K562 (cell line): Measurements from ENCODE around the gene CBL. TPM values are rescaled to one million over a fixed set of nuclear protein-coding genes. Genes with fewer than 3 reads are reported as not detected.

Experiments used
- BDP1 ChIP-seq: IDR thresholded peaks from 3 replicates; pipeline ENCODE4 v1.6.1; 2011; ENCODE audit not compliant: insufficient read length, insufficient read depth
- BRF2 ChIP-seq: IDR thresholded peaks from 3 replicates; pipeline ENCODE4 v1.6.1; 2011; ENCODE audit warnings: borderline replicate concordance, mild to moderate bottlenecking; ENCODE audit not compliant: insufficient read length, insufficient read depth
- DMBX1 ChIP-seq: fragments of 250-450 bp; sonication (Bioruptor Pico); IDR thresholded peaks from 2 replicates; pipeline ENCODE4 v1.8.0; 2022; ENCODE audit warnings: inconsistent platforms, mild to moderate bottlenecking, moderate library complexity, borderline replicate concordance
- E2F6 ChIP-seq, 2 experiments: IDR thresholded peaks; 2 replicates each; pipeline ENCODE4 v1.6.1; 2011; ENCODE audit warnings: borderline replicate concordance in 1 of 2, control low read depth in 1 of 2, low read depth in 1 of 2, low read length in 1 of 2, mild to moderate bottlenecking in 1 of 2, mixed read lengths in 1 of 2, moderate library complexity in 1 of 2; ENCODE audit not compliant: insufficient read depth in 1 of 2, insufficient read length in 1 of 2, poor library complexity in 1 of 2, severe bottlenecking in 1 of 2; ENCODE audit errors: extremely low read depth in 1 of 2
- FOXK2 ChIP-seq, 2 experiments: fragments of 450-650 bp; IDR thresholded peaks in 1 of 2; conservative IDR thresholded peaks in 1 of 2; 2 replicates each; pipeline ENCODE4 v1.6.1; 2016; ENCODE audit warnings: low read depth in 2 of 2, mild to moderate bottlenecking in 1 of 2
- GABPB1 ChIP-seq: sonication (generic); formaldehyde crosslinking; IDR thresholded peaks from 2 replicates; pipeline ENCODE4 v1.8.0; 2022; ENCODE audit warnings: mild to moderate bottlenecking, missing genetic modification reagents
- KDM5B ChIP-seq: fragments of 200-600 bp; sonication (generic); IDR thresholded peaks from 2 replicates; pipeline ENCODE4 v1.6.1; 2012; ENCODE audit warnings: low read depth, mild to moderate bottlenecking, moderate library complexity, low read length, control low read depth, inconsistent platforms; ENCODE audit not compliant: insufficient replicate concordance
- KLF10 ChIP-seq: fragments of 250-450 bp; sonication (Bioruptor Pico); IDR thresholded peaks from 2 replicates; pipeline ENCODE4 v1.6.1; 2021; ENCODE audit warnings: matching md5 sums
- MEF2D ChIP-seq: conservative IDR thresholded peaks from 2 replicates; pipeline ENCODE4 v1.6.1; 2016; ENCODE audit warnings: low read depth, missing genetic modification characterization, missing compliant biosample characterization
- NKRF ChIP-seq: fragments of 450-650 bp; IDR thresholded peaks from 2 replicates; pipeline ENCODE4 v1.6.1; 2016; ENCODE audit warnings: borderline replicate concordance
- PREB ChIP-seq: sonication (generic); formaldehyde crosslinking; IDR thresholded peaks from 2 replicates; pipeline ENCODE4 v1.8.1; 2023; ENCODE audit warnings: mild to moderate bottlenecking, missing genetic modification reagents
- PURB ChIP-seq: sonication (generic); formaldehyde crosslinking; IDR thresholded peaks from 2 replicates; pipeline ENCODE4 v1.9.0; 2021; ENCODE audit warnings: low read depth, mild to moderate bottlenecking, missing genetic modification reagents
- SAFB ChIP-seq: fragments of 200-400 bp; formaldehyde crosslinking; IDR thresholded peaks from 2 replicates; pipeline ENCODE4 v1.6.1; 2017; ENCODE audit warnings: low read depth, low read length, borderline replicate concordance
- ZFP30 ChIP-seq: fragments of 250-450 bp; sonication (Bioruptor Pico); IDR thresholded peaks from 2 replicates; pipeline ENCODE4 v1.8.0; 2022; ENCODE audit warnings: moderate library complexity, mild to moderate bottlenecking, inconsistent platforms, borderline replicate concordance
- ZNF224 ChIP-seq: sonication (generic); formaldehyde crosslinking; IDR thresholded peaks from 2 replicates; pipeline ENCODE4 v1.8.0; 2022; ENCODE audit warnings: mild to moderate bottlenecking, missing genetic modification reagents
- ZNF639 ChIP-seq, 2 experiments: fragments of 200-800 bp in 1 of 2; sonication (Bioruptor generic) in 1 of 2; sonication (generic) in 1 of 2; formaldehyde crosslinking in 1 of 2; IDR thresholded peaks in 1 of 2; conservative IDR thresholded peaks in 1 of 2; 2 replicates each; pipeline versions ENCODE4 v1.5.0 to v1.6.1; 2016 to 2020; ENCODE audit warnings: missing compliant biosample characterization in 1 of 2, missing genetic modification characterization in 1 of 2, missing genetic modification reagents in 1 of 2
- polyA plus RNA-seq, 8 experiments: library from polyadenylated mRNA; depleted of rRNA in 4 of 8; stranded (reverse) in 5 of 8; unstranded in 3 of 8; fragments of >200 nt; fragmentation: Nextera tagmentation in 2 of 8; fragmentation: Illumina TruSeq in 1 of 8; extraction: Ambion mirVana in 2 of 8; extraction: Trizol in 1 of 8; gene quantifications; 2 replicates each; pipeline versions ENCODE4 v1.2.1 to v1.2.3, GENCODE V29; 2011 to 2014; ENCODE audit warnings: inconsistent platforms in 1 of 8, missing spikeins in 1 of 8
- total RNA-seq, 7 experiments: library from RNA; depleted of rRNA in 6 of 7; stranded (reverse); fragments of >200 nt in 6 of 7; fragmentation: Illumina TruSeq in 2 of 7; extraction: Trizol in 2 of 7; gene quantifications; 2 replicates each; pipeline versions ENCODE4 v1.2.1 to v1.2.3, GENCODE V29; 2011 to 2021; ENCODE audit warnings: low replicate concordance in 1 of 7

CBL gene
- total and polyA plus RNA-seq, 9 of the 15 experiments (the other 6 are each of a cell fraction or from before 2014, with no cell fraction given) = 3.2 to 24.9 (median 9.9) TPM

- TF ChIP-seq ZNF224 (CRISPR knock-in tag) (no peak), ZNF639 (CRISPR knock-in tag; conservative IDR thresholded peaks at IDR 0.05 in 1 of 2, IDR thresholded peaks at IDR 0.05 in 1 of 2) (peak in 1 of 2 experiments; percentile 76; a peak in 2 of 4 replicates), MEF2D (tag) (no peak), GABPB1 (CRISPR knock-in tag) (peak; percentile 16; the same call in 1 of the 2 replicates), DMBX1 (CRISPR knock-in tag) (no peak), KLF10 (CRISPR knock-in tag) (no peak), FOXK2 (conservative IDR thresholded peaks at IDR 0.05 in 1 of 2, IDR thresholded peaks at IDR 0.05 in 1 of 2; ENCODE audit: low read depth in 2 of 2) (peak in 1 of 2 experiments; percentile 55; a peak in 2 of 4 replicates), PREB (CRISPR knock-in tag) (0 out of 2 replicates have a peak, but pooled peaks have one; percentile 84), E2F6 (IDR thresholded peaks at IDR 0.05; ENCODE audit: borderline replicate concordance in 1 of 2, extremely low read depth in 1 of 2, insufficient read depth in 1 of 2, insufficient read length in 1 of 2, low read depth in 1 of 2, low read length in 1 of 2, poor library complexity in 1 of 2, severe bottlenecking in 1 of 2) (peak in 1 of 2 experiments; percentile 57), NKRF (no peak), ZFP30 (CRISPR knock-in tag) (no peak), SAFB (no peak), KDM5B (peak; percentile 70), BDP1 (no peak), BRF2 (no peak), PURB (CRISPR knock-in tag) (no peak)
Observed at GRCh38 chr11:119205574-119206510, at the start of gene CBL (continued).
